K562 (cell line): ENCODE measurements around the gene NFS1. TPM values are rescaled to one million over a fixed set of nuclear protein-coding genes. Genes with fewer than 3 reads are reported as not detected.

ENCODE experiments used
- ATAC-seq: fragments of 200-7000 bp; cut with Tn5 transposase; 3 replicates; pipeline ENCODE4 v1.9.1; 2020; ENCODE audit warnings: moderate library complexity
- BruUV-seq: library from RNA; stranded (reverse); fragments of 400-500 nt; replicated peaks from 2 replicates; lab custom pipeline; 2021; lab: Mats Ljungman, UMichigan
- CTCF ChIA-PET: fragments of 300-600 bp; formaldehyde crosslinking; extraction: SDS; loops from one replicate; lab custom pipeline; 2021; ENCODE audit warnings: low intra/inter-chr PET ratio; lab: Yijun Ruan, JAX
- POLR2A ChIA-PET: fragments of 300-600, 350-650 bp; sonication (Branson Sonifier 250); formaldehyde crosslinking; extraction: SDS; loops from one replicate; lab custom pipeline; 2021; ENCODE audit warnings: antibody characterized with exemption, inconsistent platforms; lab: Yijun Ruan, JAX
- DNase-seq, 4 experiments: peaks; one replicate each; pipeline versions ENCODE4 v3.0.0 to v3.0.0-alpha.2; 2011 to 2018; ENCODE audit warnings: low spot score in 3 of 4, mixed read lengths in 3 of 4; ENCODE audit errors: extremely low read depth in 1 of 4
- FAIRE-seq: peaks from 2 replicates; lab custom pipeline; 2011; peaks lifted over from hg19 to GRCh38; lab: Jason Lieb, UNC
- H2AFZ ChIP-seq: 2 replicates; pipeline ENCODE4 v1.6.0; 2011; ENCODE audit warnings: low read depth, low read length, control low read depth, inconsistent platforms
- H3K27ac ChIP-seq: fragments of 200-600 bp; 3 replicates; pipeline ENCODE4 v1.8.0; 2011; ENCODE audit warnings: low read depth, mild to moderate bottlenecking, control low read depth, inconsistent platforms, low read length, moderate library complexity, mixed read lengths; ENCODE audit errors: extremely low read depth
- H3K27me3 ChIP-seq, 2 experiments: fragments of 300-600 bp in 1 of 2; 2 replicates in 1 of 2; 3 replicates in 1 of 2; pipeline versions ENCODE4 v1.6.0 to v1.8.0; 2011; ENCODE audit warnings: inconsistent platforms in 2 of 2, low read length in 2 of 2, mild to moderate bottlenecking in 1 of 2, mixed read lengths in 1 of 2, moderate library complexity in 1 of 2; ENCODE audit not compliant: control insufficient read depth in 2 of 2, insufficient read depth in 2 of 2
- H3K36me3 ChIP-seq: fragments of 300-600 bp; 3 replicates; pipeline ENCODE4 v1.8.0; 2011; ENCODE audit warnings: mild to moderate bottlenecking, low read length, inconsistent platforms; ENCODE audit not compliant: control insufficient read depth, insufficient read depth
- H3K4me1 ChIP-seq, 2 experiments: fragments of 200-600 bp in 1 of 2; replicated peaks in 1 of 2; 2 replicates in 1 of 2; 3 replicates in 1 of 2; pipeline versions ENCODE4 v1.5.1 to v1.8.0; 2011; ENCODE audit warnings: inconsistent platforms in 2 of 2, low read length in 2 of 2, mild to moderate bottlenecking in 1 of 2, mixed read lengths in 1 of 2, moderate library complexity in 1 of 2; ENCODE audit not compliant: control insufficient read depth in 2 of 2, insufficient read depth in 2 of 2
- H3K4me2 ChIP-seq: 2 replicates; pipeline ENCODE4 v1.6.1; 2011; ENCODE audit warnings: low read length, control low read depth, inconsistent platforms, mixed read lengths; ENCODE audit not compliant: insufficient read depth
- H3K4me3 ChIP-seq: fragments of 200-600 bp; sonication (generic), shearing (Covaris generic); 2 replicates; pipeline ENCODE4 v1.5.1; 2016; ENCODE audit warnings: control low read depth, inconsistent platforms
- H3K79me2 ChIP-seq: fragments of 200-600 bp; 3 replicates; pipeline ENCODE4 v1.8.0; 2011; ENCODE audit warnings: low read length, inconsistent platforms; ENCODE audit not compliant: control insufficient read depth, insufficient read depth
- H3K9ac ChIP-seq, 2 experiments: 2 replicates each; pipeline versions ENCODE4 v1.6.0 to v1.6.1; 2011; ENCODE audit warnings: low read depth in 2 of 2, low read length in 2 of 2, control low read depth in 1 of 2, inconsistent platforms in 1 of 2, mild to moderate bottlenecking in 1 of 2, mixed read lengths in 1 of 2; ENCODE audit not compliant: insufficient read depth in 1 of 2
- H3K9me1 ChIP-seq: one replicate; pipeline ENCODE4 v1.6.0; 2011; ENCODE audit warnings: inconsistent platforms, mild to moderate bottlenecking, low read length, moderate library complexity; ENCODE audit not compliant: control insufficient read depth, insufficient read depth
- H3K9me3 ChIP-seq: replicated peaks from 2 replicates; pipeline ENCODE4 v1.5.1; 2011; ENCODE audit warnings: low read depth, low read length, inconsistent platforms; ENCODE audit not compliant: control insufficient read depth, insufficient read depth
- H4K20me1 ChIP-seq: replicated peaks from 2 replicates; pipeline ENCODE4 v1.6.1; 2011; ENCODE audit warnings: low read length, inconsistent platforms, mixed read lengths; ENCODE audit not compliant: control insufficient read depth, insufficient read depth
- CBFA2T3 ChIP-seq: fragments of 450-650 bp; IDR thresholded peaks from 2 replicates; pipeline ENCODE4 v1.6.1; 2017
- CTCFL ChIP-seq: IDR thresholded peaks from 2 replicates; pipeline ENCODE4 v1.6.1; 2011; ENCODE audit warnings: borderline replicate concordance, low read depth, mild to moderate bottlenecking, moderate library complexity, low read length; ENCODE audit not compliant: insufficient read depth, poor library complexity, severe bottlenecking
- MXD1 ChIP-seq: fragments of 250-450 bp; sonication (Bioruptor Pico); IDR thresholded peaks from 2 replicates; pipeline ENCODE4 v1.8.0; 2021; ENCODE audit warnings: borderline replicate concordance, mild to moderate bottlenecking, moderate library complexity; ENCODE audit not compliant: poor library complexity, severe bottlenecking
- POLR2A ChIP-seq: fragments of 450-650 bp; conservative IDR thresholded peaks from 2 replicates; pipeline ENCODE4 v1.6.1; 2016
- POLR2B ChIP-seq: fragments of 450-650 bp; IDR thresholded peaks from 2 replicates; pipeline ENCODE4 v1.6.1; 2018; ENCODE audit warnings: low read depth; ENCODE audit not compliant: partially characterized antibody
- RBM17 ChIP-seq: fragments of 200-400 bp; formaldehyde crosslinking; IDR thresholded peaks from 2 replicates; pipeline ENCODE4 v1.6.1; 2017; ENCODE audit warnings: low read depth, mild to moderate bottlenecking, low read length, borderline replicate concordance
- SIRT6 ChIP-seq: IDR thresholded peaks from one replicate; pipeline ENCODE4 v1.6.1; 2012; ENCODE audit warnings: low read depth, mild to moderate bottlenecking, control low read depth, inconsistent platforms, low read length, moderate library complexity
- ZC3H8 ChIP-seq: fragments of 450-650 bp; IDR thresholded peaks from 2 replicates; pipeline ENCODE4 v1.6.1; 2017
- WGBS: fragments of 100-300 bp; shearing (Covaris generic); methylation state at CpG from one replicate; pipeline ENCODE4 v1.1.6; 2016; ENCODE audit warnings: low coverage, mixed read lengths; ENCODE audit not compliant: insufficient coverage; ENCODE audit errors: missing lambda C conversion rate; 5-methylcytosine and 5-hydroxymethylcytosine counted together
- in situ Hi-C: fragments of 300-500 bp; cut with MboI; formaldehyde crosslinking; loops from 4 replicates; pipeline ENCODE4 v1.15.0; 2018; ENCODE audit warnings: inconsistent platforms, mixed read lengths
- intact Hi-C: fragments of 100-400 bp; cut with micrococcal nuclease; formaldehyde crosslinking; loops from 2 replicates; pipeline ENCODE4 v1.14.2; 2022
- polyA plus RNA-seq, 8 experiments: library from polyadenylated mRNA; depleted of rRNA in 4 of 8; stranded (reverse) in 5 of 8; unstranded in 3 of 8; fragments of >200 nt; fragmentation: Nextera tagmentation in 2 of 8; fragmentation: Illumina TruSeq in 1 of 8; extraction: Ambion mirVana in 2 of 8; extraction: Trizol in 1 of 8; gene quantifications; 2 replicates each; pipeline versions ENCODE4 v1.2.1 to v1.2.3, GENCODE V29; 2011 to 2014; ENCODE audit warnings: inconsistent platforms in 1 of 8, missing spikeins in 1 of 8
- total RNA-seq, 7 experiments: library from RNA; depleted of rRNA in 6 of 7; stranded (reverse); fragments of >200 nt in 6 of 7; fragmentation: Illumina TruSeq in 2 of 7; extraction: Trizol in 2 of 7; gene quantifications; 2 replicates each; pipeline versions ENCODE4 v1.2.1 to v1.2.3, GENCODE V29; 2011 to 2021; ENCODE audit warnings: low replicate concordance in 1 of 7

The NFS1 gene
- total and polyA plus RNA-seq, 9 of the 15 experiments (the other 6 are each of a cell fraction or from before 2014, with no cell fraction given) = 11.5 to 84.8 (median 47.1) TPM

- WGBS = 65% methylated on average over 1 of the region's 1 CpG
Measured at GRCh38 chr20:35657271-35657670, 41.9 kb downstream of the NFS1 start.

GRCh38 chr20:35654415-35654814 lies 44.7 kb downstream of the NFS1 start:
- no TSS peak for BruUV-seq
- no peak overlapping the region for H3K4me2 ChIP-seq
- no peak overlapping the region for H2AFZ ChIP-seq
- POLR2A ChIA-PET = interaction anchor here (0.7 to 3.8 kb wide), 4 partner anchors 10 to 188 kb away, joined by 3 to 26 read pairs (median 4); partner anchors contain the start of genes CPNE1 and RBM12
- no peak overlapping the region for H3K27ac ChIP-seq
- H3K27me3 ChIP-seq = no peaks in the 10 kb centered on the region
- intact Hi-C loops = no loop called here
- TF ChIP-seq CTCFL = no peak
- no peak for TF ChIP-seq CBFA2T3
- TF ChIP-seq POLR2A = 0 out of 2 replicates have a peak, but pooled peaks have one; percentile 19
- TF ChIP-seq POLR2B = peak; percentile 16
- TF ChIP-seq, all 486 proteins: peak for 2
- Histone ChIP-seq H3K9me1 (no peaks in the 10 kb centered on the region), H3K36me3 (peaks cover 66% of the 10 kb centered on the region), H4K20me1 (peaks cover 22% of the 10 kb centered on the region; the same call in 1 of the 2 replicates), H3K4me1 (peaks cover 0 to 5% of the 10 kb centered on the region in 2 experiments; a peak in 1 of 5 replicates), H3K9me3 (no peaks in the 10 kb centered on the region), H3K4me3 (no peak overlapping the region), H3K79me2 (peaks cover 99% of the 10 kb centered on the region), H3K9ac (no peak overlapping the region; a peak in 1 of 4 replicates)
- DNase-seq = no peak
- CTCF ChIA-PET = no interaction called here
- 99% methylated on average over 9 of the region's 9 CpGs for WGBS
- no peak for ATAC-seq
- no peak for FAIRE-seq
- in situ Hi-C loops = no loop called here

More at GRCh38 chr20:35657271-35657670, 41.9 kb downstream of the NFS1 start:
- ChIA-PET CTCF (no interaction called here), POLR2A (interaction anchor here (1.1 to 1.8 kb wide), 2 partner anchors 10 to 32 kb away, joined by 3 to 7 read pairs; no protein-coding TSS in a partner anchor)
- ATAC-seq (no peak), DNase-seq (no peak), FAIRE-seq (no peak)
- Histone ChIP-seq H3K4me3 (no peak overlapping the region), H4K20me1 (peaks cover 42% of the 10 kb centered on the region), H3K9me1 (no peaks in the 10 kb centered on the region), H3K4me1 (peaks cover 11 to 16% of the 10 kb centered on the region in 2 experiments; a peak in 4 of 5 replicates), H2AFZ (no peak overlapping the region), H3K36me3 (peaks cover 50% of the 10 kb centered on the region), H3K9ac (no peak overlapping the region), H3K27me3 (no peaks in the 10 kb centered on the region), H3K4me2 (no peak overlapping the region), H3K9me3 (no peaks in the 10 kb centered on the region), H3K27ac (no peak overlapping the region), H3K79me2 (peaks cover 100% of the 10 kb centered on the region)
- in situ Hi-C loops = no loop called here
- BruUV-seq = no TSS peak
- intact Hi-C loops = no loop called here
- TF ChIP-seq ZC3H8 (no peak), SIRT6 (no peak), MXD1 (CRISPR knock-in tag) (no peak), RBM17 (no peak)
